Smooth muscle cell (in vitro differentiated cells): Measurements from ENCODE around the gene ZCCHC10. TPM values are rescaled to one million over a fixed set of nuclear protein-coding genes. Genes with fewer than 3 reads are reported as not detected.
A peak's percentile ranks its signal among the peaks of the same experiment; 100 is the strongest.
"Not testable (repeated sequence)": the region's sequence is repeated elsewhere in the genome, so short reads cannot be mapped to it uniquely, and the experiment has no call there.

Experiments
- DNase-seq: peaks from one replicate; lab custom pipeline; 2025; ENCODE audit not compliant: unreplicated experiment; lab: John Stamatoyannopoulos, UW
- H2AFZ ChIP-seq: fragments of 200-600 bp; sonication (generic); 2 replicates; pipeline ENCODE4 v1.6.0; 2016; ENCODE audit warnings: antibody characterized with exemption, low read depth, mild to moderate bottlenecking
- H3F3A ChIP-seq: fragments of 200-600 bp; sonication (generic); 2 replicates; pipeline ENCODE4 v1.6.0; 2017; ENCODE audit warnings: antibody characterized with exemption, low read depth
- H3K27ac ChIP-seq: fragments of 200-600 bp; sonication (generic); 2 replicates; pipeline ENCODE4 v1.5.1; 2016; ENCODE audit warnings: low read depth, mild to moderate bottlenecking
- H3K27me3 ChIP-seq: fragments of 200-600 bp; sonication (generic); 2 replicates; pipeline ENCODE4 v1.6.1; 2016; ENCODE audit warnings: low read depth, mild to moderate bottlenecking
- H3K36me3 ChIP-seq: fragments of 200-600 bp; sonication (generic); 2 replicates; pipeline ENCODE4 v1.5.1; 2016; ENCODE audit warnings: low read depth
- H3K4me1 ChIP-seq: fragments of 200-600 bp; sonication (generic); 2 replicates; pipeline ENCODE4 v1.5.1; 2016; ENCODE audit warnings: low read depth
- H3K4me2 ChIP-seq: fragments of 200-600 bp; sonication (generic); 2 replicates; pipeline ENCODE4 v1.6.0; 2016; ENCODE audit warnings: mild to moderate bottlenecking
- H3K4me3 ChIP-seq: fragments of 200-600 bp; sonication (generic); 2 replicates; pipeline ENCODE4 v1.5.1; 2016; ENCODE audit warnings: mild to moderate bottlenecking
- H3K79me2 ChIP-seq: fragments of 200-600 bp; sonication (generic); 2 replicates; pipeline ENCODE4 v1.6.0; 2016; ENCODE audit warnings: low read depth, mild to moderate bottlenecking
- H3K9ac ChIP-seq: fragments of 200-600 bp; sonication (generic); 2 replicates; pipeline ENCODE4 v1.6.0; 2016; ENCODE audit warnings: low read depth
- H3K9me3 ChIP-seq: fragments of 200-600 bp; sonication (generic); replicated peaks from 2 replicates; pipeline ENCODE4 v1.5.1; 2016; ENCODE audit warnings: low read depth
- H4K20me1 ChIP-seq: fragments of 200-600 bp; sonication (generic); 2 replicates; pipeline ENCODE4 v1.6.0; 2016; ENCODE audit warnings: low read depth
- WGBS: methylation state at CpG from one replicate; pipeline ENCODE4 v1.1.7; 2016; ENCODE audit warnings: low lambda C conversion rate; 5-methylcytosine and 5-hydroxymethylcytosine counted together
- polyA plus RNA-seq: library from polyadenylated mRNA; unstranded; fragments of >200 nt; fragmentation: Nextera tagmentation; extraction: Ambion mirVana; gene quantifications from 2 replicates; pipeline ENCODE4 v1.2.1, GENCODE V29; 2016
- total RNA-seq: library from RNA; depleted of rRNA; stranded (reverse); fragments of >200 nt; gene quantifications from 2 replicates; pipeline ENCODE4 v1.2.3, GENCODE V29; 2014
- TF ChIP-seq, protein P1 (sequence below): fragments of 200-600 bp; sonication (generic); IDR thresholded peaks from 2 replicates; pipeline ENCODE4 v1.5.1; 2017; ENCODE audit warnings: borderline replicate concordance, mild to moderate bottlenecking, antibody characterized with exemption; ENCODE audit not compliant: insufficient read depth, poor library complexity, severe bottlenecking

ZCCHC10 gene
- total and polyA plus RNA-seq, 2 experiments from 2014 or later = 28.4 to 33.4 TPM

DNA sequence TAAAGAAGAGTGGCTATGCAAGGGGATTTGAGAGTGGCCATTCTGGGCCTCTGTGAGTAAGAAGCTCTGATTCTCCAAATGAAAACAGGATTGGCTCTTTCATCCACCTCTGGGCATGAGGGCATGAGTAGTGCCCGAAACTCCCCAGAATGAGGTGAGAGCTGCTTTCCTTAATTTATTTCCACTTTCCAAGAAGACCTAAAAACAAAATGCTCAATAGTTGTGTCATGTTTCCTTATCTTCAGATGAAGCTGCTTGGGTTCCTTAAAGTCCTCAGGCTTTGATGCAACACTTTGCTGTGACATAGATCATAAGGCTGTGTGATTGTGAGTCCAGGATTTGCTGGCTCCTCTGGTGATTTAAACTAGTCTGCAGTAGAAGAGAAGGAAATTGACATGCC, 3.1 kb upstream of the ZCCHC10 start:
- Histone ChIP-seq H3K36me3 (no peaks in the 10 kb centered on the region), H3K4me1 (peaks cover 6% of the 10 kb centered on the region), H3F3A (peaks cover 4% of the 10 kb centered on the region), H3K4me3 (no peak overlapping the region), H3K27ac (no peak overlapping the region), H3K27me3 (no peaks in the 10 kb centered on the region), H3K4me2 (no peak overlapping the region), H3K9ac (no peak overlapping the region), H2AFZ (no peak overlapping the region), H3K9me3 (no peaks in the 10 kb centered on the region), H4K20me1 (no peaks in the 10 kb centered on the region), H3K79me2 (peaks cover 12% of the 10 kb centered on the region)
- TF ChIP-seq, protein P1, sequence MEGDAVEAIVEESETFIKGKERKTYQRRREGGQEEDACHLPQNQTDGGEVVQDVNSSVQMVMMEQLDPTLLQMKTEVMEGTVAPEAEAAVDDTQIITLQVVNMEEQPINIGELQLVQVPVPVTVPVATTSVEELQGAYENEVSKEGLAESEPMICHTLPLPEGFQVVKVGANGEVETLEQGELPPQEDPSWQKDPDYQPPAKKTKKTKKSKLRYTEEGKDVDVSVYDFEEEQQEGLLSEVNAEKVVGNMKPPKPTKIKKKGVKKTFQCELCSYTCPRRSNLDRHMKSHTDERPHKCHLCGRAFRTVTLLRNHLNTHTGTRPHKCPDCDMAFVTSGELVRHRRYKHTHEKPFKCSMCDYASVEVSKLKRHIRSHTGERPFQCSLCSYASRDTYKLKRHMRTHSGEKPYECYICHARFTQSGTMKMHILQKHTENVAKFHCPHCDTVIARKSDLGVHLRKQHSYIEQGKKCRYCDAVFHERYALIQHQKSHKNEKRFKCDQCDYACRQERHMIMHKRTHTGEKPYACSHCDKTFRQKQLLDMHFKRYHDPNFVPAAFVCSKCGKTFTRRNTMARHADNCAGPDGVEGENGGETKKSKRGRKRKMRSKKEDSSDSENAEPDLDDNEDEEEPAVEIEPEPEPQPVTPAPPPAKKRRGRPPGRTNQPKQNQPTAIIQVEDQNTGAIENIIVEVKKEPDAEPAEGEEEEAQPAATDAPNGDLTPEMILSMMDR = no peak
- DNase-seq = no peak
- 88% methylated on average over 1 of the region's 1 CpG for WGBS

DNA sequence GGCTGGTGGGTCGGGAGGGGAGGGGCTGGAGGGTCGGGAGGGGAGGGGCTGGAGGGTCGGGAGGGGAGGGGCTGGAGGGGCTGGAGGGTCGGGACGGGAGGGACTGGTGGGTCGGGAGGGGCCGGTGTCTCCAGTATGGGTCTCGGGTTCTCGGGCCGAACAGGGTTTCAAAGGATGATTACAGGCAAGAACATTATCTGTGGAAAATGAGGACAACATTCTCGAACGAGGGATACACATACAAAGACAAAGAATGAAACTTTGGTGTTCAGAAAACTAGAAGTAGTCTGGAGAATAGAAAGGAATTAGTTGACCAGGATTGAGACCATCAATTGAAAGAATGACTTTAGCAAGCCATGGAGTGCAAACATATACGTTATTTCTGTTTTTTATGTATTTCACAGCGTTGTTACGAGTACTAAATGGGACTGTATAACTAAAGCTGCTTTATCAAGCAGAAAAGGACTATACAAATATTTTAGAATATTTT, 360 bp upstream of the ZCCHC10 start:
- TF ChIP-seq, protein P1 = no peak
- H3K4me2 ChIP-seq = peak overlapping the region; percentile 85
- peak overlapping the region; percentile 99 for H2AFZ ChIP-seq
- H3K79me2 ChIP-seq = peaks cover 39% of the 10 kb centered on the region
- H3K36me3 ChIP-seq = no peaks in the 10 kb centered on the region
- WGBS = 18% methylated on average over 11 of the region's 15 CpGs
- H3K9ac ChIP-seq = peak overlapping the region; percentile 58
- no peaks in the 10 kb centered on the region for H3K27me3 ChIP-seq
- H3K4me1 ChIP-seq = peaks cover 6% of the 10 kb centered on the region
- H3K27ac ChIP-seq = peak overlapping the region; percentile 99
- peaks cover 11% of the 10 kb centered on the region for H4K20me1 ChIP-seq
- H3K4me3 ChIP-seq = peak overlapping the region; percentile 99
- H3F3A ChIP-seq = peaks cover 4% of the 10 kb centered on the region
- no peaks in the 10 kb centered on the region for H3K9me3 ChIP-seq
- no peak for DNase-seq

DNA sequence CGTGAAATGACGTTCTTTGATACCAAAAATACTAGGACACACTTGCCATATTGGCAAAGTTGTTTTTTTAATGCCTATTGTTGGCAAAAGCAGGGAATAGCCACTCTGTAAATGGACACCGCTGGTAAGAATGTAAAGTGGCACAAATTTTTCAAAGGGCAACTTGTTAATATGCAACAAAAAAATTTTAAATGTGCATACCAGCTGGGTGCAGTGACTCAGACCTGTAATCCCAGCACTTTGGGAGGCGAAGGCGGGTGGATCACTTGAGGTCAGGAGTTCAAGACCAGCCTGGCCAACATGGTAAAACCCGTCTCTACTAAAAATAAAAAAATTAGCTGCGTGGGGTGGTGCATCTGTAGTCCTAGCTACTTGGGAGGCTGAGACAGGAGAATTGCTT, 6.9 kb downstream of the ZCCHC10 start:
- H3K9ac ChIP-seq, H3F3A ChIP-seq, H3K27ac ChIP-seq, H3K36me3 ChIP-seq, DNase-seq, H3K4me3 ChIP-seq, H2AFZ ChIP-seq, H3K4me1 ChIP-seq, H3K9me3 ChIP-seq, H3K27me3 ChIP-seq, H3K4me2 ChIP-seq: not testable (repeated sequence)
- peaks cover 60% of the 10 kb centered on the region for H3K79me2 ChIP-seq
- peaks cover 28% of the 10 kb centered on the region for H4K20me1 ChIP-seq
- 91% methylated on average over 7 of the region's 7 CpGs for WGBS

DNA sequence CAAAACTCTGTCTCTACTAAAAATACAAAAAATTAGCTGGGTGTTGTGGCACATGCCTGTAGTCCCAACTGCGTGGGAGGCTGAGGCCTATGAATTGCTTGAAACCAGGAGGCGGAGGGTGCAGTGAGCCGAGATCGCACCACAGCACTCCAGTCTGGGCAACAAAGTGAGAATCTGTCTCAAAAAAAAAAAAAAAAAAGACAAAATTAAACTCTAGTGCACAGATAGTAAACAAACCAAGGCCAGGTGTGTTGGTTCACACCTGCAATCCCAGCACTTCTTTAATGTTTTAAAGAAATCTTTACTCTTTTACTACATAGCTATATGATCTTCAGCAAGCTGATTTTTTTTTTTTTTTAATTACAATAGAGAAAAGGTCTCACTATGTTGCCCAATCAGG, 8.4 kb downstream of the ZCCHC10 start:
- H3F3A ChIP-seq = no peaks in the 10 kb centered on the region
- TF ChIP-seq, protein P1 = no peak
- no peak overlapping the region for H3K4me3 ChIP-seq
- H4K20me1 ChIP-seq = peaks cover 34% of the 10 kb centered on the region
- no peak for DNase-seq
- no peak overlapping the region for H2AFZ ChIP-seq
- no peak overlapping the region for H3K9ac ChIP-seq
- H3K36me3 ChIP-seq = no peaks in the 10 kb centered on the region
- peaks cover 55% of the 10 kb centered on the region for H3K79me2 ChIP-seq
- H3K4me1 ChIP-seq = no peaks in the 10 kb centered on the region
- no peaks in the 10 kb centered on the region for H3K27me3 ChIP-seq
- WGBS = 98% methylated on average over 4 of the region's 4 CpGs
- H3K9me3 ChIP-seq = no peaks in the 10 kb centered on the region
- H3K4me2 ChIP-seq = no peak overlapping the region
- no peak overlapping the region for H3K27ac ChIP-seq
